HL-60 (cell line): ENCODE results near the gene KXD1.

Experiments
- DNase-seq, 2 experiments: peaks; one replicate each; pipeline ENCODE4 v3.0.0-alpha.2; 2010 to 2020; ENCODE audit warnings: low read depth in 1 of 2, low spot score in 1 of 2
- H3K27ac ChIP-seq: fragments of 250-450 bp; sonication (Bioruptor Pico); replicated peaks from 2 replicates; pipeline ENCODE4 v1.5.1; 2020; ENCODE audit warnings: mild to moderate bottlenecking, moderate library complexity
- H3K27me3 ChIP-seq: fragments of 250-450 bp; sonication (Bioruptor Pico); 2 replicates; pipeline ENCODE4 v1.5.1; 2021; ENCODE audit warnings: mild to moderate bottlenecking, moderate library complexity; ENCODE audit not compliant: insufficient read depth, poor library complexity, severe bottlenecking
- H3K4me3 ChIP-seq: replicated peaks from 2 replicates; pipeline ENCODE4 v1.5.1; 2011; ENCODE audit warnings: mild to moderate bottlenecking, control low read depth, low read length; ENCODE audit not compliant: insufficient read depth
- CTCF ChIP-seq: IDR thresholded peaks from one replicate; pipeline ENCODE4 v1.5.1; 2011; ENCODE audit warnings: low read length, control low read depth, inconsistent platforms; ENCODE audit not compliant: insufficient read depth
- GABPA ChIP-seq: IDR thresholded peaks from 2 replicates; pipeline ENCODE4 v1.6.1; 2012; ENCODE audit warnings: low read depth
- POLR2AphosphoS5 ChIP-seq: IDR thresholded peaks from 2 replicates; pipeline ENCODE4 v1.6.1; 2012; ENCODE audit warnings: low read depth
- REST ChIP-seq: IDR thresholded peaks from 2 replicates; pipeline ENCODE4 v1.6.1; 2012; ENCODE audit warnings: low read depth; ENCODE audit not compliant: insufficient replicate concordance
- SPI1 ChIP-seq: IDR thresholded peaks from 2 replicates; pipeline ENCODE4 v1.6.1; 2012; ENCODE audit warnings: low read depth, mild to moderate bottlenecking, borderline replicate concordance

Gene KXD1

GRCh38 chr19:18514800-18515682, 42.6 kb upstream of the KXD1 start:
- peak; percentile 69 to 92 for DNase-seq
- peak overlapping the region; percentile 42 for H3K27ac ChIP-seq
- no peaks in the 10 kb centered on the region for H3K27me3 ChIP-seq
- TF ChIP-seq SPI1 (no peak), CTCF (no peak), GABPA (no peak), REST (no peak), POLR2AphosphoS5 (no peak)
- H3K4me3 ChIP-seq: no peak overlapping the region

GRCh38 chr19:18515959-18516358, 41.7 kb upstream of the KXD1 start:
- no peak overlapping the region; the same call in 1 of the 2 replicates for H3K27ac ChIP-seq
- DNase-seq: no peak
- TF ChIP-seq POLR2AphosphoS5 (no peak), SPI1 (no peak)
- no peaks in the 10 kb centered on the region for H3K27me3 ChIP-seq
- no peak overlapping the region for H3K4me3 ChIP-seq

- no peak for DNase-seq
- Histone ChIP-seq H3K27me3 (no peaks in the 10 kb centered on the region), H3K4me3 (no peak overlapping the region), H3K27ac (no peak overlapping the region)
- no peak for TF ChIP-seq SPI1
- TF ChIP-seq GABPA: no peak
- TF ChIP-seq REST: no peak
- no peak for TF ChIP-seq CTCF
Observed at GRCh38 chr19:18517606-18518005, 40.1 kb upstream of the KXD1 start.

GRCh38 chr19:18518639-18519038, 39.0 kb upstream of the KXD1 start:
- Histone ChIP-seq H3K4me3 (no peak overlapping the region), H3K27ac (peak overlapping the region; percentile 14), H3K27me3 (no peaks in the 10 kb centered on the region)
- TF ChIP-seq POLR2AphosphoS5 (no peak), SPI1 (no peak), REST (no peak), GABPA (no peak), CTCF (no peak)
- DNase-seq: no peak
